ENCODE results near the gene CFAP61.

GRCh38 chr20:20014659-20015058, 37.7 kb upstream of the CFAP61 start:
- TF ChIP-seq CTCF (IDR thresholded peaks at IDR 0.05) (no peak), POLR2A (IDR thresholded peaks at IDR 0.05) (no peak), EP300 (IDR thresholded peaks at IDR 0.05) (no peak)

Measured in suprapubic skin (tissue), 3 donors.